ENCODE results near the gene TTC3.

The TTC3 gene

DNA sequence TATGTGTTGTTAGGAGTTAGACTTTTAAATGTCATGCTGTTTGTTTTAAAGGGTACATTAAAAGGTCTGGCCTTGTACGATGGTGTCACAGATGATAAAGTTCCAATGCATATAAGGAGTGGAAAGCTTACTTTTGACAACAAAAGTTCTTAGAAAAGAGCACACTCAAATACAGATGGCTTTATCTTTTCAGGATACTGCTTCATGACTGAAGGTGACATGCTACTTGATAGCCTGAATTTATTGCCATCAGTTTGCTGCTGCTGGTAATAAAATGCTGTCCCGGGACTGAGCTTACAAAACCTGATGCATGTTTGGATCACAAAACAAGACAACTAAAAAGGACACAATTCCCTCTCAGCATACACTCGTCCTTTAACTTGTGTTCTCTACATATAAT, 84.9 kb downstream of the TTC3 start:
- no peak for FAIRE-seq

DNA sequence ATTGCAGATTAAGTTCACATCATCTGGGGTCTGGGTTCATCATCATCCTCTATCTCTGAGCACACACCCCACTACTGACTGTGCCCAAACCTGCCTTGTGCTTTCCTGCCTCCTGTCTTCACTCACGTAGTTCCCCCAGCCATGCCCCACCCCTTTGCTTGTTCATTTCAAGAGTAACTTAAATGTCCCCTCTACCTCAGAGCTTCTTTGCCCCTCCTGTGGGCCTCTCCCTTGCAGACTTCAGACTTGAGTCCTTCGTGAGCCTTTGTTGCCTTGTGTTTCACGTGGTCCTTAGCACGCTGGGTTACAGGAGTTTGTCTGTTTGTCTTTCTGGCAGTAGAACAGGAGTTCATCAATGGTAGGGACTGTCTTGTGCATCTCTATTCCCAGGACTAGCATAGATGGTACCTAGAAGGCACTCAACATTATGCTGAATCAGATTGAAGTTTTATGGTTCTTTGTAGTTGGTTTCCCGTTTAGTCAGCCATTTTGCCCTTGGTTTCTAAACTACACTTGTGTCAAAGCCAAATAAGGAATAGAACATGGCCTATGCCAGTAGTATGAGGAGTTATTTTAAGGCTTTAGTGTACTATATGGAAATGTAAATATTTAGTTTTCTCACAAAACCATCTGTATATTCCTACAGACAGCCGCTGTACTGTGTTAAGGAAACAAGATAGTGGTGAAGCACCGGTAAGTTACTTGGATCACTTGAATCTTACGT, 86.2 kb downstream of the TTC3 start:
- no peak for FAIRE-seq

DNA sequence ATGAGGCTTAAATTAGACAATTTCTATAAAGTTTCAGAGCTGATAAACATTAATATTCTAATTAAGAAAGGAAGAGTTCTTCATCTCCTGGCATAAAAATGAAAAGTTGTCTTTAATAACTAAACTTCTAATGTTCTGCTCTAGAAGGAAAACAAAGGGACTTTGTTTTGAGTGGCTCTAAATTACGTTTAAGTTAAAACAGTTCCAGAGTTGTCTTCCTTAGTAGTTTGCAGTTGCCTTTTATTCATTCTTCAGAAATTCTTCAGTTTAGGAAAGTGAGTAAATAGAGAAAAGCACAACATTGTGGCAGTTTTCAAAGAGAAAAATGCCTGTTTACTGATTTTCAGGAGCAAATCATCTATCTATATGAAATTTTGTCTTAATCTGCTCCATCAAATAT, 86.9 kb downstream of the TTC3 start:
- FAIRE-seq: no peak

DNA sequence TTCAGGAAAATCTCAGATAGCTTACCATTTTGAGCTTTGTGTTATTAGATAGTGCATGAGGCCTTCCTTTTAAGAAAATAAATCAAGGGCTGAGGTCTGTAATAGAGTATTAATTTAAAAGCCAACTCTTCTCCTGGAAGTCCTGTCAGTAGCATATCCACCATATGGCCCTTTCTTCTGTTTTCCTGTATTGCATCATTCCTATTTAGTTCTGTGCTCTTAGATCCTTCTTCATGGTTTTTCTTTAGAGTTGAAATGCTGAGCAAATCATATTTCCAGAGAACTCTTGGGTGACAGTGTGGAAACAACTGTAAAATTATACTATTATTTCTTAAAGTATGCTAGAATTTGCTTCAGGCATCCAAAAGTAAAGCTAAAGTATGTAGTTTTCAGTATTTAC, 91.7 kb downstream of the TTC3 start:
- FAIRE-seq: no peak

DNA sequence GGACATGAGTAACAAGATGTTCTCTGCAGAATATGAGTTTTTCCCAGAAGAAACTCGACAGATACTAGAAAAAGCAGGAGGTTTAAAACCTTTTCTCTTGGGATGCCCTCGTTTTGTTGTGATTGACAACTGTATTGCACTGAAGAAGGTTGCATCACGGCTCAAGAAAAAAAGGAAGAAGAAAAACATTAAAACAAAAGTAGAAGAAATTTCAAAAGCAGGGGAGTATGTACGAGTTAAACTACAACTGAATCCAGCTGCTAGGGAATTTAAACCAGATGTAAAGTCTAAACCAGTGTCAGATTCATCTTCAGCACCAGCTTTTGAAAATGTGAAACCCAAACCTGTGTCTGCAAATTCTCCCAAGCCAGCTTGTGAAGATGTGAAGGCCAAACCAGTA, 92.5 kb downstream of the TTC3 start:
- no peak for FAIRE-seq

DNA sequence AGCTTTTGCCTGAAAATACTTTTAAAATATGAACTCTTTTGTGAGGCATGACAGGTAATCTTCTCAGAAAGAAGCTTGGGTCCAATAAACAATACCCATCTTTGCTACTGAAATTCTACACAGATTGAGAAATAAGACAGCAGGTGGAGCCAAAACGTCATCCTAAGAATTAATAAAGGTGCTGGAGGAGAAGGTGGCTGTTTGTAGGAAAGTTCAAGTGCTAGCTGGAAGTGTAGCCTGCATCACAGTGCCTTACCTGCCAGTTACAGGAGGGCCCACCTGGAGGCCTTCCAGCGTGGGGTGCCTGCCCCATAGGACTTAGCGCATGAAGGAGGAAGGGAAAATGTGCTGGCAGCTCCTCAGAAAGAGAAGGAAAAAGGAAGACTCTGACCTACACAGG, 93.7 kb downstream of the TTC3 start:
- no peak for FAIRE-seq

DNA sequence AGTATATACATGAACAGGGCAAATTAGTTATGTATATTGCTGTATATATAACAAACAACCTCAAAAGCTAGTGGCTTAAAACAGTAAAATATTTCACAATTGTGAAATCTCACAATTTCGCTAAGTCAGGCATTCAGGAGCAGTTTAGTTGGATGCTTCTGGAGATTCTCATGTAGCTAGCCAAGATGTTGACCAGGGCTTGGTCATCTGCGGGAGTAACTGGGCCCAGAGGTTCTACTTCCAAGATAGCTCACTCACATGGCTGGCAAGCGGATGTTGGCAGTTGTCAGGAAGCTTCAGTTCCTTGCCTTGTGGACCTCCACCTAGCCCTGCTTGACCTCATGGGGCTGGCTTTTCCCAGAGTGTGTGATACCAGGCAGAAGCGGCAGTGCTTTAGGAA, 95.6 kb downstream of the TTC3 start:
- no peak for FAIRE-seq

DNA sequence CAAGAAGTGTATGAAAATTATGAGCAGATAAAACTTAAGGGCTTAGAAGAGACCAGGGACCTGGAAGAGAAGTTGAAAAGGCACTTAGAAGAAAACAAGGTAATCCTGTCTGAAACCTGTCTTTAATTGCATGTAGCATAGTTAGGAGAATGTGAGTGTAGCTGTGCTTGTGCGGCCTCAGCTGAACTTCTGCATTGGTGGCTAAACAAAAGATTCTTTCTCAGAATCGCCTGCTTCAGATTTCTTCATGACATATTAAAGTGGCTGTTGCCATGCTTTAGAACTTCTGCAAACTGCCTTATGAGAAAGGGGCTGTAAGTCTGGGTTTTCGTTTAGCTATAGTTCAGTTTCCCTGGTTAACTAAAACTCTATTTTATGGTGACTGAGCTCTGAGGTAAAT, 99.6 kb downstream of the TTC3 start:
- FAIRE-seq: no peak

DNA sequence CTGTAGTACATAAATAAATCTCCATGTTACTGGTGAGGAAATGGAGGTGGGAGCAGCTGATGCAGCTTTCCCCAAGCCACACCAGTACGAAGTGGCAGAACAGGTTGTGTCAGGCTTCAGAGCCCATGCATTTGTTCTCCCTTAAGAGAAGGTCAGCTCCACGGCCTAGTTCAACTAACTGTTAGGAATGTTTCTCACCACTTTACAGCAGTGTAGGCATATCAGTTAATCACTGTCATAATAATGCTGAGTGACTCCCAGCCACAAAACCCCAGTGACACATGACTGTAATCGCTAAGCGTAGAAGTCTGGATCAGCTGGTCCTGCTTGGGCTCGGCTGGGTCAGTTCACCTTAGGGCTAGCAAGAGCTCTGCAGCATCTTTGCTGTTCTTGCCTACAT, 103.7 kb downstream of the TTC3 start:
- FAIRE-seq: no peak

DNA sequence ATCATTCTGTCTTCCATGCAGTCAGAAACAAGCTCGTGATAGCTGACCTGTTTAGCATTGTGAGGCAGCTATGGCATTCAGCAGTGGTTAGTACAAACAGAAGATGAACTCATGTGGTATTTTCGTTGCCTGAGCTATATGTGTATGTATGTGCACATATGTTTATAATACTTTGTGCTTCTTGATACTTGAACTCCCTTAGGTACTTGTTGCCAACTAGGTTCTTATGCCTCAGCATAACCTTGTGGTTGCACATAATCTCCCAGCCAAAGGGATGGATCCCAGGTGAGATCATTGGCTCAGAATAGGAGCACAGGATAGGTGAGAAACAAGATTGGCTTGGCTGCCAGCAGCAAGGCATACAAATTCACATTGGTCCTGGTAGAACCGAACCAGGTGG, 108.0 kb downstream of the TTC3 start:
- FAIRE-seq: no peak

DNA sequence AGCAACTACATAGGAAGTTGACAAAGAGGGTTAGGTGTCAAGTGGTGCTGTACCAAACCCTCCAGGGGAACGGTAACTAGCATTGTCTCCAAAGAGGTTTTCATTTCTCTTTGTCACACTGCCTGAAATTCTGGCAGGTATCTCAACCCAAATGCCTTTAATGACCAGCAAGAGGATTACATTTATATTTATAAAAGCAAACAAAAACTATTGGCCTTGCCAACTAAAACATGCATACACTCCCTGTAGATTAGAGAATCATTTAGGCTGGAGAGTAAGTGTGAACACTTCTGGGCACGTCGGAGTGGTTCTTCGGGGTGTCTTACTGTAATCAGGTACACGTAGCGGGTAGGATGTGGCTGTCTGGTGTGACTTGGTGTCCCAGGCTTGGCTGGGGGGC, 109.2 kb downstream of the TTC3 start:
- FAIRE-seq: no peak

DNA sequence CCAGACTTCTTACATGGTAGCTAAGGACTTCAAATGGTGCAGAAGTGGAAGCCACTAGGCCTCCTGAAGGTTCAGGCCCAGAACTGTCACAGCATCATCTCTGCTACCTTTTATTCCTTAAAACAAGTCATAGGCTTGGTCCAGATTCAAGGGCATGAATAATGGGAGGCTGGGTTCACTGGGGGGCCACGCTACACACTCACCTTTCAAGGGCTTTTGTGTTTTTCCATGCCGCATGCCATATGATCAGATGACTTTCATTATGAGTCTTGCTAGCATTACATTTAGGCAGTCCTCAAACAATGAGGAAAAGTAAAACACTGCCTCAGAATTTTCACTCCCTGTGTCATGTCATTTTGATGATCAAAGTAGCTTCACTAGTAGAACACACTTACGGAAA, 110.7 kb downstream of the TTC3 start:
- no peak for FAIRE-seq

DNA sequence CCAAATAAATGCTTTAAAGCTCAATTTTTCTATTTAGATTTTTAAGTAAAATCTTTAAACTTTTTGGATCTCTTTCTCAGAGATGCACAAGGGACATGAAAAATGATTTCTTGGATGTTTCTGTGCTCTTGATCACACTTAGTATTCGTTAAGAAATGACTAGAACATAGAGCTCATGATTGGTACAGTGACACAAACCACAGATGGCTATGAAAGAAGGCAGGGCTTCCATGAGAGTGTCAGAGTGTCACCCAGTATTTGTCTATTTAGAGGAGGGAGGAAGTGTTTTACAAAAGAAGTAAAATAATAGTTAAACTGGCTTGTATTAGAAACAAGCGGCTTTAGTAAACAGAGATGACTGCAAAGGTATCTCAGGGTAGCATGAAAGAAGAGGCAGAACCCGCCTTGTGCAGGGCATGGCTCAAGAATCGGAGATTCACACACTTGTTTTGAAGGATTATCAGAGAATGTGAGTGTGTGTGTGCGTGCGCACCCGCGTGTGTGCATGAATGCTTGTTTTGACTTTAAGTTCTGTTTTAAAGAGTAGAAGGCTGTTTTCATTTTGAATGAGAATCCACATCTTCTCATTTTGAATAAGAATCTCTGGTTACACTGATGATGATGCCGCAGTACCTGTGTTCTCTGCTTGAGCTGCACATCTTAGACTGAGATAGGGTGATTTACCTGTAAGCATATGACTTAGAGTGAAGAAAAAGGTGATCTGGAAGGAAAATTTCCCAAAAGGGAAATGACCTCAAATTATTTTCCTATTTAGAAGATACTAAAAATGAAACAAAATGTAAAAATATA, 111.9 kb downstream of the TTC3 start:
- no peak for FAIRE-seq

DNA sequence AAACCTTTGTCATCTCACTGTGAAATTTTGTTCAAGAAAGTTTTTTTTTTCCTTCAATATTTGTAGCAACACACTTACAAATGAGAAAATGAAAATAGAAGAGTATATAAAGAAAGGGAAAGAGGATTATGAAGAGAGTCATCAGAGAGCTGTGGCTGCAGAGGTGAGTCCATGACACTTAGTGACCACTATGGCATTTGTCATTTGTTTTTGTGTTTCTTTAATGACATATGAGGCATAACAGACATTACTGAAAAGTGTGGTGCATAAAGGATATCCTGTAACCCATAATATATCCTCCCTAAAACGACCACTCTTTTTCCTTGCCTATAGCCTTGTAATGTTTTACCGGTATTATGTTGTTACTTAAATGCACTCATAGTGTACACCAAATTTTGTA, 113.9 kb downstream of the TTC3 start:
- FAIRE-seq: no peak

DNA sequence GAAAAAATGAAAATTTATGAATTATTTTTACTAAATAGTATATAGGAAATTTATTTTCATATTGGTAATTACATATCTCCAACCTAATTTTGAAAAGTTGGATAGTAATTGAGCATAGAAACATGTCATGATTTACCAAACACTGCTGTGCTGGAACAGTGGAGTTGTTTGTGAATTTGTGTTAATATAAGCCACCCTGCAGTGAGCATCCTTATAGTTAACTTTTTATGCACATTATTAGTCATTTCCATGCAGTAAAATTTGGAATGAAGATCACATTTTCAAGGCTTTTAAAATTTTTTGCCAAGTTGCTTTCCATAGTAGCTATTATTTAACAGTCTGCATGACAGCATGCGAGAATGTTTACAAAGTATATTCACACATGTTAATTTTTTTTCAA, 115.8 kb downstream of the TTC3 start:
- peak; percentile 64 for FAIRE-seq

DNA sequence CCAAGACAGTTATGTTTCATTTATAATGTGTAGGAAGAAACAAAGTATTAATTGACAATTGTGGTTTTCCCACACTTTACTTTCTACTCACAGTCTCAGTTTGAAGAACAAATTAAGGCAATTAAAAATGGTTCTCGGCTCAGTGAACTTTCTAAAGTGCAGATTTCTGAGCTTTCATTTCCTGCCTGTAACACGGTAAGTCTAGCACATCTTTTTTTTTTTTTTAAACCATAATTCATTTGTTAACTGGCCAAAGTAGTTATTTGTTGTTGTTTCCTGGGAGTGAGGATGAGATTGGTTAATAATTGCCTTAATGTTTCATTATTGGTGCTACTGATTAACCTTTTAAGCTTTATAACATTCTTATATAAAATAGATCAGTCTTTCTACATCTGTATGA, 119.0 kb downstream of the TTC3 start:
- FAIRE-seq: no peak

DNA sequence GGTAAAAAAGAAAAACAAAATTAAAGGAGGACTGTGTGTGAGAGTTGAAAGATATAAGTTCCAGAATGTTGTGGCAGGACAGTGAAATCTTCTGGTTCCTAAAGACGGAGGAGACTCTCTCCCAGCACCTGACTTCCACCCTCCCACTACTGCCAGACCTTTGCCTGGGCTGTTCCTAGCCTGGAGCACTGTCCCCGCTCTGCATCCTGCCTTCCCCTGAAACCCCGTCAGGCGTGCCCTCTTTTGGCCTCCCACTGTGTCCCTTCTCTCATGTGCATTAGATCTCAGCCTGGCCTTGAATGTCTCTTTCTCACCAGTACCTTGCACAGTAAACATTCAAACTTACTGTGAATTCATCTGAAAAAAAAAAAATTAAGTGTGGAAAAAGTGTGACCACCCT, 120.0 kb downstream of the TTC3 start:
- FAIRE-seq: no peak

DNA sequence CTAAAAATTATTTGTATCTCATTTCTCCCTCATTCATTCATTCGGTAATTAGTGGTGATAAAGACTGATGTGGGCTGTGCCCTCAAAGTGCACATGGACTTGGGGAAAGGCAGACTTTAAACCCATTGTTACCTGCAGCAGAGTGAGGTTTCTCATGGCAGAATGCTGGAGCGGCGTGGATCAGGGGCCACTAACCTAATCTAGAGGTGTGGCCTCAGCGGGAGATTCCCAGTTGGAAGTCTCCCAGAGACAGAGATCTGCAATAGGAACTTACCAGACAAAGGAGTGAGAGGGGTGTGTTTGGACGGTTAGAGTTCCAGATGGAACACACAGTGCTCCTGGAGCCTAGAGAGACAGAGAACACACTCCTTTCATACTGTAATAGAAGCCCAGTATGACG, 120.6 kb downstream of the TTC3 start:
- no peak for FAIRE-seq

DNA sequence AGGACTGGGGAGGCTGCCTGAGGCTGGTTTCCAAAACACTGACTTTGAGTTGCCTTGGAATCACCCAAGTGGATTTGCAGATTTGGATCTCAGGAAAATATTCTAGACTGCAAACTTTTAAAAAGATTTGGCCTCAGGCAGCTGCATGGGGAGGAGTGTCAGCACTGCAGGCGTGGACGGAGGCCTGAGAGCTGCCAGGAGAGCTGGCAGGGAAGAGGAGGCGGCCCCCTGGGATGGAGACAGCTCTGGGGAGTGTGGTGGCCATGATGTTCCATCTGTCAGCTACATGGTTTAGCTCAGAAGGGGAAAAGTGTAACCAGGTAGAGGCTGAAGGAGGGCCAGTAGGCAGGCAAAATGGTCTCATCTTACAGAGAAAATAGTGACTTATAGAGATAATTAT, 122.0 kb downstream of the TTC3 start:
- FAIRE-seq: no peak

DNA sequence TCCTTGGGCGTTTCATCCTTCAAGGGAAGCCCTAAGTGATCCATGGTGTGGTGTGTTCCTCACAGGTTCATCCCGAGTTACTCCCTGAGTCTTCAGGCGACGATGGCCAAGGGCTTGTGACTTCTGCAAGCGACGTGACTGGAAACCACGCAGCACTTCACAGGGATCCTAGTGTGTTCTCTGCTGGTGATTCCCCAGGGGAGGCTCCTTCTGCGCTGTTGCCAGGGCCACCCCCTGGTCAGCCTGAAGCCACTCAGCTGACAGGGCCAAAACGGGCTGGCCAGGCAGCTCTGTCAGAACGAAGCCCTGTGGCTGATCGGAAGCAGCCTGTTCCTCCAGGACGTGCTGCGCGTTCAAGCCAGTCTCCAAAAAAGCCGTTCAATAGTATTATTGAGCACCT, 122.6 kb downstream of the TTC3 start:
- no peak for FAIRE-seq

DNA sequence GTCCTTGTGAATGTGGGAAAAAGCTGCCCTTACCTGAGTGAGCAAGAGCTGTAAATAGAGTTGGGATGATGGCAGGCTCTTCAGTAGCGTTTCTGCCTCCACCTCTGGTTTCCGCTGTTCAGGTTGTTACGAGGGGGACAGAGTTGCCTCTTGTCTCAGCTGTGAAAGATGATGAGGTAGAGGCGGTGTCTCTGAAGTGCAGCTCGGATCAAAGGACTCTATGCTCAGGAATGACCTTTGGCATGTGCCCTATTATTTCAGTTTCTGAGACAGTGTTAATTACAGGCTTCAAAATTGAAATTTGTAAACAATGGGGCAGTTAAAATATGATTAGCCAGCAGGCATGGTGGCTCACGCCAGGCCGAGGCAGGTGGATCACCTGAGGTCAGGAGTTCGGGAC, 123.8 kb downstream of the TTC3 start:
- FAIRE-seq: no peak

DNA sequence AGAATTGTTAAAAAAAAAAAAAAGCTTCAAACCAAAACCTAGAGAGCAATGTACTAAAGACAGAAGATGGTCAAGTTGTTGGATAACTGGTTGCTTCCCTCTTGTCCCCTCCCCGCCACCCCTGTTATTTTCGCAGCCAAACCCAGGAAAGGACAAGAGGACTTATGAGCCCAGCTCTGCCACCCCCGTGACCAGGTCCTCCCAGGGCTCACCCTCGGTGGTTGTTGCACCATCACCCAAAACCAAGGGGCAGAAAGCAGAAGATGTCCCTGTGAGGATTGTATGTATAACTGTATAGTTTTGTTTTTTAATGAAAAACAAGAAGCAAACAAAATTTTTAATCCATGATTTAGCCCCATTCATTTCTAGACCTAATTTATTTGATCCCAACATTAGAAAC, 124.7 kb downstream of the TTC3 start:
- FAIRE-seq: no peak

DNA sequence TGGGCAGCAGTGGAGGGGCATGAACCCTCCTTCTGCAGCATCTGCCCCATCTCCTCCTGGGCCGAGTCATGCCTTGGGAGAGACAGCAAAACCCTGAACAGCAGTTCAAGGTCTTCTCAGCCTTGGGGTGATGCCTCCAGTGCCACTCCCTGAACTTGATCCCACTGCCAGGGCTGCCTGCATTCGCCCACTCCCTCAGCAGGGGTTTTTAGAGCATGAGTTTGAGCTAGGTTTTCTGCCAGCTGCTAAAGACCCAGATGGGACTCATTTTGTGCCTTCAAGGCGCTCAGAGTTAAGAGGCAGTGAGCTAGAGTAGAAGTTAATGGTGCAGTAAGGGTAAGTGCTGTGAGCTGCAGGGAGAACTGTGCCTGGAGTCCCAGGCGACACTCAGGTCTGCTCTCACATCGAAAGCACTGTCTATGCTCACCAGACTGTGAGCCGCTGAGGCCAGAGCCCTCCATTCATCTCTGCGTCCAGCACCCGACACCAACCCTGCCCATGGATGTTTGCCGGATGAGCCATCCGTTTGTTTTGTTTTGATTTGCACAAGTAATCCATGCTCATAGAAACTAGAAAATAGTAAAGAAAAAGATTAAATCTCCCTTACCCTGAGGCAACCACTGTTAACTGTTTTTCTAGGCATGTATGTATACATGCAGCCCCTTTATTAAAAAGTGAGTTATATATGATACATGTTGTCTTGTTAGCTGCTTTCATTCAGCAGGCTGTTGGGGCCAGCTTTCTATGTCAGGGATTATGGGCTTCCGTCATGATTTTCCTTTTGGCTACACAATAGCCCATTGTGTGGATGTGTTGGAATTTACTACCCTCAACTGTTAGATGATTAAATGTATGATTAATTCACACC, 126.2 kb downstream of the TTC3 start:
- no peak for FAIRE-seq

Data from colon (tissue), 2 donors.